ENCODE measurements around the gene NAXD.

DNA sequence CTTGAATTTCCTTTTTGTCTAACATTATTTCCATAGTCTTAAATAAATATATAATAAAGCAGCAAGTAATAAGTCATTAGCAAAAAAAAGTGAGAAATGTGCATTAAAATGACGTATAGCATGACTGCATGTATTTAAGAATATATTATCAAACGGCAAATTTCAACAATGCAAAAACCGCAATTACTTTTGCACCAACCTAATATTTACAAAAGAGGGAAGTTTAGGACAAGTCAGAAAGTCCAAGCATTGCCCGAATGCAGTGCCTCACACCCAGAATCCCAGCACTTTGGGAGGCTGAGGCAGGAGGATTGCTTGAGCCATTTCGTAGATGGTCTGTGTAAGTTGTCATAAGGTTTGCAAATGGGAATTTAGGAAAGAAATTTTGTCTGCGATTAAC, 10.2 kb upstream of the NAXD start:
- TF ChIP-seq, protein P1, sequence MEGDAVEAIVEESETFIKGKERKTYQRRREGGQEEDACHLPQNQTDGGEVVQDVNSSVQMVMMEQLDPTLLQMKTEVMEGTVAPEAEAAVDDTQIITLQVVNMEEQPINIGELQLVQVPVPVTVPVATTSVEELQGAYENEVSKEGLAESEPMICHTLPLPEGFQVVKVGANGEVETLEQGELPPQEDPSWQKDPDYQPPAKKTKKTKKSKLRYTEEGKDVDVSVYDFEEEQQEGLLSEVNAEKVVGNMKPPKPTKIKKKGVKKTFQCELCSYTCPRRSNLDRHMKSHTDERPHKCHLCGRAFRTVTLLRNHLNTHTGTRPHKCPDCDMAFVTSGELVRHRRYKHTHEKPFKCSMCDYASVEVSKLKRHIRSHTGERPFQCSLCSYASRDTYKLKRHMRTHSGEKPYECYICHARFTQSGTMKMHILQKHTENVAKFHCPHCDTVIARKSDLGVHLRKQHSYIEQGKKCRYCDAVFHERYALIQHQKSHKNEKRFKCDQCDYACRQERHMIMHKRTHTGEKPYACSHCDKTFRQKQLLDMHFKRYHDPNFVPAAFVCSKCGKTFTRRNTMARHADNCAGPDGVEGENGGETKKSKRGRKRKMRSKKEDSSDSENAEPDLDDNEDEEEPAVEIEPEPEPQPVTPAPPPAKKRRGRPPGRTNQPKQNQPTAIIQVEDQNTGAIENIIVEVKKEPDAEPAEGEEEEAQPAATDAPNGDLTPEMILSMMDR (IDR thresholded peaks at IDR 0.05), result no peak
- TF ChIP-seq EZH2 (IDR thresholded peaks at IDR 0.05), result no peak
- no peak for TF ChIP-seq EZH2phosphoT487 (IDR thresholded peaks at IDR 0.05)
